Type B pancreatic cell (in vitro differentiated cells): ENCODE measurements around the gene CNTN3. TPM values are rescaled to one million over a fixed set of nuclear protein-coding genes. Genes with fewer than 3 reads are reported as not detected.

Experiments
- DNase-seq: peaks from one replicate; pipeline ENCODE4 v3.0.0; 2021; ENCODE audit warnings: mixed read lengths; ENCODE audit not compliant: unreplicated experiment; ENCODE audit errors: extremely low spot score
- H3K27ac Mint-ChIP-seq: 2 replicates; pipeline ENCODE4 v1.8.0; 2021; ENCODE audit warnings: mild to moderate bottlenecking, mixed read lengths
- H3K27me3 Mint-ChIP-seq: 2 replicates; pipeline ENCODE4 v1.8.0; 2021; ENCODE audit warnings: mixed read lengths
- H3K36me3 Mint-ChIP-seq: 2 replicates; pipeline ENCODE4 v1.8.0; 2021; ENCODE audit warnings: mixed read lengths
- H3K4me1 Mint-ChIP-seq: one replicate; pipeline ENCODE4 v1.8.0; 2021; ENCODE audit warnings: mixed read lengths; ENCODE audit not compliant: unreplicated experiment
- H3K4me3 Mint-ChIP-seq: 2 replicates; pipeline ENCODE4 v1.8.0; 2021; ENCODE audit warnings: mild to moderate bottlenecking, mixed read lengths
- H3K9me3 Mint-ChIP-seq: 2 replicates; pipeline ENCODE4 v1.8.0; 2021; ENCODE audit warnings: mixed read lengths
- total RNA-seq: library from RNA; stranded (reverse); gene quantifications from 2 replicates; pipeline ENCODE4 v1.2.1, GENCODE V29; 2021; ENCODE audit warnings: low replicate concordance
- TF ChIP-seq, protein P1 (sequence below): fragments of 200-600 bp; sonication (generic); conservative IDR thresholded peaks from 2 replicates; pipeline ENCODE4 v1.5.0; 2021; ENCODE audit warnings: antibody characterized with exemption, mild to moderate bottlenecking

Gene CNTN3
- total RNA-seq, 1 donor from 2014 or later, result 7.7 TPM

DNA sequence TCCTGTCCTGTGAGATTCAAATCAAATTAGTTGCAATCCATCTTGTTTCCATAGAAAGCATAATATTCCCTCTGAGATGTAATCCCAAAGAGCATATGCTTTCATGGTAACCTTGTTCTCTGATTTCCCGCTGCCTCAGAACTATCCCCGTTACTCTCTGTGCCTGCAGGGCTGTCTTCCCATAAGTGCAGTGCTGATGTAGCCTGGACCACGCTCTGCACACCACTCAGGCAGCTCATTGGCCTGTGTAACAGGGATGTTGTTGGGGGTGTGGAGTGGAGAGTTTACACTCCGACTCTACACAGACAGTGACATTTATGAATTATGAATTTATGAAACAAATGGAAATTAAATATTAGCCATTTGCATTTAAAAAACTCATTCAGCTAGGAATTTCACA is 33.6 kb upstream of the CNTN3 start:
- no peak for DNase-seq
- no peak overlapping the region for H3K27ac Mint-ChIP-seq
- peaks cover 9% of the 10 kb centered on the region for H3K4me1 Mint-ChIP-seq
- H3K36me3 Mint-ChIP-seq, result no peaks in the 10 kb centered on the region
- no peaks in the 10 kb centered on the region for H3K9me3 Mint-ChIP-seq
- no peaks in the 10 kb centered on the region for H3K27me3 Mint-ChIP-seq
- TF ChIP-seq, protein P1, sequence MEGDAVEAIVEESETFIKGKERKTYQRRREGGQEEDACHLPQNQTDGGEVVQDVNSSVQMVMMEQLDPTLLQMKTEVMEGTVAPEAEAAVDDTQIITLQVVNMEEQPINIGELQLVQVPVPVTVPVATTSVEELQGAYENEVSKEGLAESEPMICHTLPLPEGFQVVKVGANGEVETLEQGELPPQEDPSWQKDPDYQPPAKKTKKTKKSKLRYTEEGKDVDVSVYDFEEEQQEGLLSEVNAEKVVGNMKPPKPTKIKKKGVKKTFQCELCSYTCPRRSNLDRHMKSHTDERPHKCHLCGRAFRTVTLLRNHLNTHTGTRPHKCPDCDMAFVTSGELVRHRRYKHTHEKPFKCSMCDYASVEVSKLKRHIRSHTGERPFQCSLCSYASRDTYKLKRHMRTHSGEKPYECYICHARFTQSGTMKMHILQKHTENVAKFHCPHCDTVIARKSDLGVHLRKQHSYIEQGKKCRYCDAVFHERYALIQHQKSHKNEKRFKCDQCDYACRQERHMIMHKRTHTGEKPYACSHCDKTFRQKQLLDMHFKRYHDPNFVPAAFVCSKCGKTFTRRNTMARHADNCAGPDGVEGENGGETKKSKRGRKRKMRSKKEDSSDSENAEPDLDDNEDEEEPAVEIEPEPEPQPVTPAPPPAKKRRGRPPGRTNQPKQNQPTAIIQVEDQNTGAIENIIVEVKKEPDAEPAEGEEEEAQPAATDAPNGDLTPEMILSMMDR, result no peak
- no peak overlapping the region for H3K4me3 Mint-ChIP-seq

DNA sequence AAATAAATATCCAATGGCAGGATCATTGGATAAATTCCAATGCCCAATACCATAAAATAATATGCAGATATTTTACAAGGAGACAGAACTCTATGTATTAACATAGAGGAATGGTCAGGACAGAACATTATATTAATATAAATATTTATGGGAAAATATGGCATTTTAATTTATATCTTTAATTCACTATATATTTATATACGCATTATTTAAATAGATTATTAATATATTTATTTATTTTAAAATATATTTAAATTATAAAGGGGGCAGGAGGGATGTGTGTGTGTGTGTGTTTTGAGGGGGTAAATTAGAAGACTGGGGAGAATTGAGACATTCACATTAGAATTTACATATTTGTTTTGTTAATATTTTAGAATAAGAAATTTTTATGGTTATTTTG is 31.6 kb upstream of the CNTN3 start:
- TF ChIP-seq, protein P1, result no peak
- no peak overlapping the region for H3K27ac Mint-ChIP-seq
- no peak for DNase-seq
- H3K27me3 Mint-ChIP-seq, result no peaks in the 10 kb centered on the region
- peaks cover 10% of the 10 kb centered on the region for H3K4me1 Mint-ChIP-seq
- H3K4me3 Mint-ChIP-seq, result no peak overlapping the region
- H3K9me3 Mint-ChIP-seq, result no peaks in the 10 kb centered on the region
- no peaks in the 10 kb centered on the region for H3K36me3 Mint-ChIP-seq

DNA sequence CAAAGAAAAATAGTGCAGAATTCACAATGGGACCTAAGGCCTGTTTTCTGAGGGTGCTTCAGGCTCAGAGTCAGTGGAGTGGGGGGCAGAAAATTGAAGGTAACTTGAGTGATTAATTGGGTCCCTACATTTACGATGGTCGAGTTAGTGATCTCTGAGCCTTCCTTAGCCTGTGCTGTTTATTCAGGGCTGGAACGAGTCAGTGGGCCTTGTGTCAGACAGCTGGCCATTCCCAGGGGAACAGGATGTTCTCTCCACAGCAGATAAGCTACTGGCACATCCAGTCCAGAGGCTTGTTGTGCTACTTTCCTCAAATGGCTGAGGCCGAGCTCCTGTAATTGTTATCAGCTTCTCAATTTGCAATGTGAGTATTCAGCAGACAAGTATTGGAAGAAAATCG is 29.2 kb upstream of the CNTN3 start:
- Mint-ChIP-seq H3K9me3 (no peaks in the 10 kb centered on the region), H3K4me1 (peaks cover 10% of the 10 kb centered on the region), H3K27me3 (no peaks in the 10 kb centered on the region), H3K27ac (no peak overlapping the region), H3K36me3 (no peaks in the 10 kb centered on the region), H3K4me3 (no peak overlapping the region)
- DNase-seq, result no peak
- TF ChIP-seq, protein P1, result no peak

DNA sequence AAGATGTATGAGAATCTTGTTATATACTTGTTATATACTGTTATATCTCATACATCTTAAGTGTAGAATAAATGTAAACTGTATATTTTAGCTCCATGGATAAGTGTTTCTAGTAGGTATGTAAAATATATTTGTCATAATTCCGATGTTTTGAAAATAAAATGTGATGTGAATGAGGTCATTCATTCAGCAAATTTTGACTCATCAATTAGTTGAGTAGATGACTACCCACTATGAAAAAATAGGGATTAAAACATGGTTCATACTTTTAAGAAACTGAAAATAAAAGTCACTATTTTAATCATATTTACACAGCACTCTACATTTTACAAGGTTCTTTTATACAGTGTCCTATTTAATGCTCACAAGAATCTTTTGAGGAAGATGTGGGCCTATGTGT is 28.4 kb upstream of the CNTN3 start:
- Mint-ChIP-seq H3K9me3 (no peaks in the 10 kb centered on the region), H3K27me3 (no peaks in the 10 kb centered on the region), H3K27ac (no peak overlapping the region), H3K4me1 (peaks cover 10% of the 10 kb centered on the region), H3K36me3 (no peaks in the 10 kb centered on the region), H3K4me3 (no peak overlapping the region)
- no peak for DNase-seq
- TF ChIP-seq, protein P1, result no peak

DNA sequence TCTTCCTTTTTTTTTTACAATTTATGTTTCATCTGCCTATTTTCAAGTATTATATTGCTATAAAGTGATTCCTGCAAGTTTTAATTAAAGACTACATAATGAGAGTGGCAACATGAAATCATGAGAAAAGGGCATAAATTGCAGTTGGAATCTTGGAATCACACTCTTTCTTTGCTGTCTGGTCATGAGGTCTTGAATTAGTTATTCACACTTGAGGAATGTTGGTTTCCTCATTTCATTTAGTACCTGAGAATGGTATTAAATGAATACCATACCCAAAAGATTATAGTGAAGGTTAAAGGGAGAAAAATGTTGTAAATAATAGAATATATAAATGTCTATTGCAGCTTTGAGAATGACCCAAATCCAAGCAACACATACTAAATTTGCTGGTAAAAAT is 25.8 kb upstream of the CNTN3 start:
- Mint-ChIP-seq H3K4me1 (peaks cover 10% of the 10 kb centered on the region), H3K36me3 (no peaks in the 10 kb centered on the region), H3K27me3 (no peaks in the 10 kb centered on the region), H3K27ac (no peak overlapping the region), H3K4me3 (no peak overlapping the region), H3K9me3 (no peaks in the 10 kb centered on the region)
- TF ChIP-seq, protein P1, result no peak
- DNase-seq, result no peak

DNA sequence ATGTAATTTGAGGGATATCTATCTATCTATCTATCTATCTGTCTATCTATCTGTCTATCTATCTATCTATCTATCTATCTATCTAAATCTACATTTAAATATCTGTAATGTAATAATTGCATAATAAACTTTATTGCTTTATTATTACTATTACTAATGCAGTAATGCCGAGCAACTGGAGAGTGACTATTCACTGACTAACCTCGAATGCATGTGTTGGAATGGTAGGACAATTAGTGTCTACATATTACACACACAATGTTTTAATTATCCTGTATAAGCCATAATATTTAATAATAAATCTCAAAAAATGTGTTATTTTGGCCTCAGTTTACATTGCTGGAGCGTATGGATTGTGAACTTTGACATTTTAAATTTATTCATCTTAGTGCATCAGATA is 25.2 kb upstream of the CNTN3 start:
- no peak for DNase-seq
- TF ChIP-seq, protein P1, result no peak
- Mint-ChIP-seq H3K4me1 (peaks cover 10% of the 10 kb centered on the region), H3K36me3 (no peaks in the 10 kb centered on the region), H3K9me3 (no peaks in the 10 kb centered on the region), H3K4me3 (no peak overlapping the region), H3K27me3 (no peaks in the 10 kb centered on the region), H3K27ac (no peak overlapping the region)
